Heart right ventricle (tissue), 16 donors: ENCODE measurements around the gene DSC3. TPM values are rescaled to one million over a fixed set of nuclear protein-coding genes. Genes with fewer than 3 reads are reported as not detected.

ENCODE experiments used
- ATAC-seq, 8 donors: fragments of 200-7000 bp; cut with Tn5 transposase; one replicate each; pipeline ENCODE4 v1.9.1; 2020; ENCODE audit warnings: mild to moderate bottlenecking in 8 of 8, moderate library complexity in 8 of 8, moderate number of reproducible peaks in 1 of 8
- DNase-seq, 2 donors: peaks; one replicate each; pipeline ENCODE4 v3.0.0-alpha.2; 2020
- H3K27ac ChIP-seq, 10 donors: fragments of 200-600 bp; sonication (generic) in 2 of 10; one replicate each; pipeline versions ENCODE4 v1.5.0 to v1.8.0; 2020 to 2022; ENCODE audit warnings: mild to moderate bottlenecking in 3 of 10
- H3K27me3 ChIP-seq, 7 donors: fragments of 200-600 bp; one replicate each; pipeline ENCODE4 v1.8.0; 2021 to 2022; ENCODE audit warnings: mild to moderate bottlenecking in 2 of 7
- H3K36me3 ChIP-seq, 9 donors: fragments of 200-600 bp; sonication (generic) in 1 of 9; one replicate each; pipeline versions ENCODE4 v1.5.0 to v1.8.0; 2020 to 2022; ENCODE audit warnings: mild to moderate bottlenecking in 2 of 9
- H3K4me1 ChIP-seq, 9 donors: fragments of 200-600 bp; sonication (generic) in 1 of 9; one replicate each; pipeline versions ENCODE4 v1.5.0 to v1.8.0; 2020 to 2022; ENCODE audit warnings: mild to moderate bottlenecking in 4 of 9
- H3K4me3 ChIP-seq, 10 donors: fragments of 200-600 bp; sonication (generic) in 2 of 10; one replicate each; pipeline versions ENCODE4 v1.5.0 to v1.8.0; 2020 to 2022; ENCODE audit warnings: mild to moderate bottlenecking in 7 of 10, moderate library complexity in 2 of 10
- H3K9me3 ChIP-seq, 11 donors: fragments of 200-600 bp in 10 of 11; sonication (generic) in 2 of 11; one replicate each; pipeline versions ENCODE4 v1.5.0 to v1.8.0; 2013 to 2022; ENCODE audit warnings: mild to moderate bottlenecking in 2 of 11, control low read depth in 1 of 11, moderate library complexity in 1 of 11
- CTCF ChIP-seq, 9 donors: fragments of 200-600 bp; sonication (generic) in 2 of 9; IDR thresholded peaks; one replicate each; pipeline versions ENCODE4 v1.5.0 to v1.8.0; 2021 to 2022; ENCODE audit warnings: antibody characterized with exemption in 9 of 9, mild to moderate bottlenecking in 5 of 9, moderate library complexity in 1 of 9
- WGBS, 2 donors: extraction: QIAGEN DNeasy Blood & Tissue Kit; methylation state at CpG; one replicate each; pipeline ENCODE4 v1.1.7; 2013; ENCODE audit warnings: inconsistent platforms in 1 of 2; 5-methylcytosine and 5-hydroxymethylcytosine counted together
- intact Hi-C, 10 donors: fragments of 100-400 bp; cut with DNase I; formaldehyde crosslinking; loops; one replicate each; pipeline versions ENCODE4 v1.11.1 to v1.14.2; 2022
- polyA plus RNA-seq, 2 donors: library from polyadenylated mRNA; stranded (reverse); fragments of 200-250 nt; gene quantifications; one replicate each; pipeline ENCODE4 v1.2.3, GENCODE V29; 2013
- total RNA-seq, 10 donors: library from RNA; stranded (reverse); fragmentation: NEBNext Ultra II Directional in 3 of 10; extraction: Animal tissue kit (Norgen Biotek cat#: 25700) in 3 of 10; gene quantifications; one replicate each; pipeline versions ENCODE4 v1.2.1 to v1.2.4, GENCODE V29; 2021 to 2023
- donor health status: Arrhythmogenic right ventricular cardiomyopathy.
- donor health status: ischemic (EF 13 %, LVEDD 7.1; RV severe dilation, severe dysfunction).
- donor health status: healthy with polysubstance abuse.
- donor health status: DM: no; HTN: yes; CAD: no.
- donor health status: DM: no; HTN: no; CAD: no.
- donor health status: ischemic (EF 25% LVEDD 6.9; RV normal size, moderate dysfunction).
- donor health status: ischemic (EF 25% LVEDD 5.7; RV mildly dilated, moderate dysfunction).
- donor health status: healthy.
- donor health status: DM: yes; HTN: yes; CAD: no.
- donor health status: Ischemic cardiomyopathy.
- donor health status: ischemic (EF 35%, LVEDD 5.7; RV mildly dilated, moderate dysfunction).
- donor health status: nonischemic (EF 11% LVEDD 7.7; RV severe dilation, severe dysfunction).
- donor health status: DM: yes; HTN: yes; CAD: no.
- donor health status: PGD.
- donor health status: ischemic (EF 29% LVEDD 5.4; RV normal size, mild dysfunction).
- donor health status: nonischemic (EF 23%, LVEDD 6.1; RV moderate dilation, normal function).

Gene DSC3
- total and polyA plus RNA-seq, 12 donors: 0.04 to 0.44 (median 0.13) TPM; not detected in 3

- Histone ChIP-seq H3K4me3 (no peak overlapping the region), H3K4me1 (no peaks in the 10 kb centered on the region), H3K9me3 (peaks cover 0 to 4% (median 0%) of the 10 kb centered on the region in 11 donors), H3K27ac (no peak overlapping the region), H3K27me3 (peaks cover 0 to 21% (median 0%) of the 10 kb centered on the region in 7 donors), H3K36me3 (no peaks in the 10 kb centered on the region)
- 70 to 83% methylated on average over 4 of the region's 4 CpGs for WGBS, 2 donors
- ATAC-seq (no peak), DNase-seq (no peak)
- no peak for TF ChIP-seq CTCF (IDR thresholded peaks at IDR 0.05)
- intact Hi-C loops: no loop called here
Observed at GRCh38 chr18:31057917-31058316, 15.4 kb upstream of the DSC3 start.

- no peak for ATAC-seq
- Histone ChIP-seq H3K4me3 (no peak overlapping the region), H3K36me3 (no peaks in the 10 kb centered on the region), H3K9me3 (peaks cover 0 to 4% (median 0%) of the 10 kb centered on the region in 11 donors), H3K27ac (no peak overlapping the region), H3K27me3 (peaks cover 0 to 26% (median 0%) of the 10 kb centered on the region in 7 donors), H3K4me1 (no peaks in the 10 kb centered on the region)
- WGBS, 2 donors: 42 to 48% methylated on average over 5 of the region's 5 CpGs
- intact Hi-C loops: no loop called here
- TF ChIP-seq CTCF (IDR thresholded peaks at IDR 0.05): no peak
- DNase-seq: no peak
Observed at GRCh38 chr18:31057051-31057450, 14.5 kb upstream of the DSC3 start.

GRCh38 chr18:31056296-31056695 is 13.8 kb upstream of the DSC3 start:
- 80 to 84% methylated on average over 2 of the region's 2 CpGs for WGBS, 2 donors
- no peak for TF ChIP-seq CTCF (IDR thresholded peaks at IDR 0.05)
- no peak for DNase-seq
- Histone ChIP-seq H3K27ac (no peak overlapping the region), H3K4me1 (no peaks in the 10 kb centered on the region), H3K4me3 (no peak overlapping the region), H3K9me3 (peaks cover 0 to 4% (median 0%) of the 10 kb centered on the region in 11 donors), H3K36me3 (no peaks in the 10 kb centered on the region), H3K27me3 (peaks cover 0 to 26% (median 0%) of the 10 kb centered on the region in 7 donors)
- no peak for ATAC-seq
- intact Hi-C loops: no loop called here

GRCh38 chr18:31050635-31051034 is 8.1 kb upstream of the DSC3 start:
- H3K36me3 ChIP-seq: no peaks in the 10 kb centered on the region
- no peak for ATAC-seq
- no peak overlapping the region for H3K27ac ChIP-seq
- no peak for DNase-seq
- no peak for TF ChIP-seq CTCF (IDR thresholded peaks at IDR 0.05)
- no peak overlapping the region for H3K4me3 ChIP-seq
- 83 to 85% methylated on average over 3 of the region's 3 CpGs for WGBS, 2 donors
- H3K27me3 ChIP-seq: peaks cover 0 to 19% (median 3%) of the 10 kb centered on the region in 7 donors
- peaks cover 0 to 4% (median 0%) of the 10 kb centered on the region in 11 donors for H3K9me3 ChIP-seq
- intact Hi-C loops: no loop called here
- H3K4me1 ChIP-seq: no peaks in the 10 kb centered on the region
